CD14-positive monocyte (primary cell): ENCODE data around the gene BICD1. TPM values are rescaled to one million over a fixed set of nuclear protein-coding genes. Genes with fewer than 3 reads are reported as not detected.

Source experiments
- DNase-seq, 3 donors: peaks; one replicate each; pipeline ENCODE4 v3.0.0-alpha.2; 2011 to 2022
- H2AFZ ChIP-seq: 2 replicates; pipeline ENCODE4 v1.6.0; 2012; ENCODE audit warnings: mild to moderate bottlenecking, low read depth, low read length, inconsistent platforms; ENCODE audit not compliant: insufficient read depth, poor library complexity, severe bottlenecking
- H3K27ac ChIP-seq, 2 donors: 1 replicate in 1 of 2; 2 replicates in 1 of 2; pipeline ENCODE4 v1.5.1; 2012 to 2013; ENCODE audit warnings: low read length in 2 of 2, control low read depth in 1 of 2, inconsistent platforms in 1 of 2, low read depth in 1 of 2, mild to moderate bottlenecking in 1 of 2
- H3K27me3 ChIP-seq, 2 donors: one replicate each; pipeline versions ENCODE4 v1.6.0 to v1.6.1; 2011 to 2013; ENCODE audit warnings: low read length in 2 of 2; ENCODE audit not compliant: control insufficient read depth in 2 of 2, insufficient read depth in 2 of 2
- H3K36me3 ChIP-seq, 2 donors: replicated peaks in 1 of 2; 1 replicate in 1 of 2; 2 replicates in 1 of 2; pipeline versions ENCODE4 v1.5.1 to v1.6.1; 2012 to 2013; ENCODE audit warnings: low read length in 2 of 2, control low read depth in 1 of 2, inconsistent platforms in 1 of 2, mild to moderate bottlenecking in 1 of 2; ENCODE audit not compliant: insufficient read depth in 2 of 2, control insufficient read depth in 1 of 2
- H3K4me1 ChIP-seq, 2 donors: 1 replicate in 1 of 2; 2 replicates in 1 of 2; pipeline versions ENCODE4 v1.5.1 to v1.6.1; 2012 to 2013; ENCODE audit warnings: low read length in 2 of 2, control low read depth in 1 of 2, inconsistent platforms in 1 of 2, mild to moderate bottlenecking in 1 of 2, moderate library complexity in 1 of 2; ENCODE audit not compliant: insufficient read depth in 2 of 2, control insufficient read depth in 1 of 2
- H3K4me2 ChIP-seq: replicated peaks from 2 replicates; pipeline ENCODE3; 2012; ENCODE audit warnings: low read length, moderate library complexity, mild to moderate bottlenecking; ENCODE audit not compliant: poor library complexity, severe bottlenecking; ENCODE audit errors: extremely low read depth
- H3K4me3 ChIP-seq, 3 experiments: fragments of 200-600 bp in 1 of 3; sonication (generic) in 1 of 3; replicated peaks in 1 of 3; 1 replicate in 2 of 3; 2 replicates in 1 of 3; pipeline ENCODE4 v1.5.1; 2011 to 2013; ENCODE audit warnings: low read length in 3 of 3, mild to moderate bottlenecking in 3 of 3, control low read depth in 2 of 3, low read depth in 2 of 3, inconsistent platforms in 1 of 3, moderate library complexity in 1 of 3
- H3K79me2 ChIP-seq: 2 replicates; pipeline ENCODE4 v1.6.0; 2012; ENCODE audit warnings: mild to moderate bottlenecking, control low read depth, inconsistent platforms, low read length, moderate library complexity; ENCODE audit not compliant: insufficient read depth
- H3K9ac ChIP-seq: 2 replicates; pipeline ENCODE4 v1.6.0; 2017; ENCODE audit warnings: low read length, mild to moderate bottlenecking; ENCODE audit not compliant: insufficient read depth, poor library complexity, severe bottlenecking
- H3K9me3 ChIP-seq, 2 donors: replicated peaks in 1 of 2; 1 replicate in 1 of 2; 2 replicates in 1 of 2; pipeline versions ENCODE4 v1.5.1 to v1.6.1; 2012 to 2013; ENCODE audit warnings: low read length in 2 of 2, control low read depth in 1 of 2; ENCODE audit not compliant: control insufficient read depth in 1 of 2, insufficient read depth in 1 of 2
- H4K20me1 ChIP-seq: 2 replicates; pipeline ENCODE4 v1.6.0; 2012; ENCODE audit warnings: mild to moderate bottlenecking, low read length, control low read depth, moderate library complexity; ENCODE audit not compliant: insufficient read depth
- H3K27ac Mint-ChIP-seq, 7 donors: one replicate each; pipeline ENCODE4 v1.8.0; 2020; ENCODE audit warnings: mild to moderate bottlenecking in 7 of 7, mixed read lengths in 7 of 7, moderate library complexity in 6 of 7, inconsistent platforms in 2 of 7
- H3K27me3 Mint-ChIP-seq, 3 donors: one replicate each; pipeline ENCODE4 v1.8.0; 2021 to 2022; ENCODE audit warnings: low read depth in 3 of 3, mild to moderate bottlenecking in 3 of 3, mixed read lengths in 3 of 3, moderate library complexity in 3 of 3, inconsistent platforms in 1 of 3
- H3K36me3 Mint-ChIP-seq, 2 donors: one replicate each; pipeline ENCODE4 v1.8.0; 2020; ENCODE audit warnings: mixed read lengths in 2 of 2, inconsistent platforms in 1 of 2, mild to moderate bottlenecking in 1 of 2
- H3K4me1 Mint-ChIP-seq: one replicate; pipeline ENCODE4 v1.8.0; 2020; ENCODE audit warnings: mild to moderate bottlenecking, mixed read lengths
- H3K4me3 Mint-ChIP-seq, 2 donors: one replicate each; pipeline ENCODE4 v1.8.0; 2020; ENCODE audit warnings: mild to moderate bottlenecking in 2 of 2, mixed read lengths in 2 of 2, moderate library complexity in 1 of 2
- H3K9me3 Mint-ChIP-seq, 7 donors: one replicate each; pipeline ENCODE4 v1.8.0; 2020 to 2022; ENCODE audit warnings: mixed read lengths in 7 of 7, mild to moderate bottlenecking in 6 of 7, moderate library complexity in 6 of 7, inconsistent platforms in 2 of 7
- CTCF ChIP-seq: fragments of 200-600 bp; IDR thresholded peaks from one replicate; pipeline ENCODE4 v1.8.0; 2022; ENCODE audit warnings: antibody characterized with exemption, mild to moderate bottlenecking
- WGBS: methylation state at CpG from one replicate; pipeline ENCODE4 v1.1.5; 2013; ENCODE audit warnings: missing lambda C conversion rate; ENCODE audit not compliant: insufficient coverage; 5-methylcytosine and 5-hydroxymethylcytosine counted together
- intact Hi-C, 2 donors: fragments of 100-400 bp; cut with micrococcal nuclease; formaldehyde crosslinking; loops; one replicate each; pipeline versions ENCODE4 v1.15.0 to v1.15.1; 2023
- polyA plus RNA-seq, 3 donors: library from polyadenylated mRNA; depleted of rRNA in 1 of 3; unstranded in 2 of 3; stranded (reverse) in 1 of 3; fragments of 300-500 nt in 2 of 3; fragments of >200 nt in 1 of 3; fragmentation: Illumina TruSeq in 2 of 3; gene quantifications; 1 replicate in 2 of 3; 2 replicates in 1 of 3; pipeline ENCODE4 v1.2.3, GENCODE V29; 2012 to 2021

Gene BICD1
- polyA plus RNA-seq, 3 donors, result 0.55 to 2.1 (median 1.6) TPM

- intact Hi-C loops, result no loop called here
- Histone ChIP-seq H3K9ac (no peak overlapping the region), H3K4me3 (no peak overlapping the region), H3K36me3 (no peaks in the 10 kb centered on the region), H3K9me3 (no peaks in the 10 kb centered on the region), H2AFZ (no peak overlapping the region), H3K79me2 (no peaks in the 10 kb centered on the region), H3K27ac (no peak overlapping the region), H3K4me1 (no peaks in the 10 kb centered on the region), H3K27me3 (no peaks in the 10 kb centered on the region), H3K4me2 (no peak overlapping the region), H4K20me1 (no peaks in the 10 kb centered on the region)
- no peak for DNase-seq
- H3K36me3 Mint-ChIP-seq, result no peaks in the 10 kb centered on the region
- peaks cover 0 to 7% (median 3%) of the 10 kb centered on the region in 7 donors for H3K9me3 Mint-ChIP-seq
- no peak overlapping the region for H3K27ac Mint-ChIP-seq
- TF ChIP-seq CTCF, result no peak
- no peaks in the 10 kb centered on the region for H3K4me1 Mint-ChIP-seq
- WGBS, result no CpG with 5 or more reads among the region's 2 CpGs
- peaks cover 0 to 3% (median 0%) of the 10 kb centered on the region in 3 donors for H3K27me3 Mint-ChIP-seq
- H3K4me3 Mint-ChIP-seq, result no peak overlapping the region
Observed at GRCh38 chr12:32285489-32285888, 178.8 kb downstream of the BICD1 start.

GRCh38 chr12:32290411-32290810 is 183.8 kb downstream of the BICD1 start:
- Mint-ChIP-seq H3K4me1 (peaks cover 8% of the 10 kb centered on the region), H3K4me3 (no peak overlapping the region), H3K27me3 (peaks cover 0 to 3% (median 0%) of the 10 kb centered on the region in 3 donors), H3K36me3 (no peaks in the 10 kb centered on the region), H3K27ac (no peak overlapping the region), H3K9me3 (peaks cover 0 to 7% (median 3%) of the 10 kb centered on the region in 7 donors)
- Histone ChIP-seq H4K20me1 (no peaks in the 10 kb centered on the region), H3K4me2 (no peak overlapping the region), H2AFZ (no peak overlapping the region), H3K27ac (no peak overlapping the region), H3K4me3 (no peak overlapping the region), H3K4me1 (peaks cover 0 to 9% of the 10 kb centered on the region in 2 donors), H3K36me3 (no peaks in the 10 kb centered on the region), H3K9ac (no peak overlapping the region), H3K27me3 (no peaks in the 10 kb centered on the region), H3K9me3 (no peaks in the 10 kb centered on the region), H3K79me2 (no peaks in the 10 kb centered on the region)
- TF ChIP-seq CTCF, result no peak
- intact Hi-C loops, result no loop called here
- DNase-seq, result no peak
